GM21381 (cell line): ENCODE measurements around the gene CELSR3.

ENCODE experiments used
- ATAC-seq: cut with Tn5 transposase; IDR thresholded peaks from one replicate; pipeline ENCODE4 v1.9.1; 2021; ENCODE audit warnings: mild to moderate bottlenecking, moderate library complexity; ENCODE audit not compliant: unreplicated experiment

CELSR3 gene

GRCh38 chr3:48587686-48588085 is 75.0 kb downstream of the CELSR3 start:
- ATAC-seq = no peak
